ENCODE results near the gene LRRC8A. TPM values are rescaled to one million over a fixed set of nuclear protein-coding genes. Genes with fewer than 3 reads are reported as not detected.

LRRC8A gene
- total RNA-seq, 1 donor from 2014 or later: 93.0 TPM

DNA sequence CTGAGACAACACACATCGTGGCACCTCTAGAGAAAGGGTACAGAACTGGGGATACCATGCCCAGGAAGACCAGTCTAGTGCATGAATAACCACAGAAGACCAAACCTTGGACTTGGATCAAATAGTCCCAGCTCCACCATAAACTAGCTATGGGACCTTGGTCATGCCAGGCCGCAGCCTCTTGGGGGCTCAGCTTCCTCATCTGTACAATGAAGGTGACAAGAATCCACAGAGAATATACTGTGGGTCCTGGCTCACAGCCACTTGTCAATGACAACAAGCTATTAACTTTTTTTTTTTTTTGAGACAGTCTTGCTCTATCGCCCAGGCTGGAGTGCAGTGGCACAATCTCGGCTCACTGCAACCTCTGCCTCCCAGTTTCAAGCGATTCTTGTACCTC, 4.1 kb upstream of the LRRC8A start:
- H3K9me3 Mint-ChIP-seq (ENCODE audit: unreplicated experiment): peaks cover 6% of the 10 kb centered on the region
- H3K27ac Mint-ChIP-seq (ENCODE audit: unreplicated experiment): no peak overlapping the region
- TF ChIP-seq, protein P1, sequence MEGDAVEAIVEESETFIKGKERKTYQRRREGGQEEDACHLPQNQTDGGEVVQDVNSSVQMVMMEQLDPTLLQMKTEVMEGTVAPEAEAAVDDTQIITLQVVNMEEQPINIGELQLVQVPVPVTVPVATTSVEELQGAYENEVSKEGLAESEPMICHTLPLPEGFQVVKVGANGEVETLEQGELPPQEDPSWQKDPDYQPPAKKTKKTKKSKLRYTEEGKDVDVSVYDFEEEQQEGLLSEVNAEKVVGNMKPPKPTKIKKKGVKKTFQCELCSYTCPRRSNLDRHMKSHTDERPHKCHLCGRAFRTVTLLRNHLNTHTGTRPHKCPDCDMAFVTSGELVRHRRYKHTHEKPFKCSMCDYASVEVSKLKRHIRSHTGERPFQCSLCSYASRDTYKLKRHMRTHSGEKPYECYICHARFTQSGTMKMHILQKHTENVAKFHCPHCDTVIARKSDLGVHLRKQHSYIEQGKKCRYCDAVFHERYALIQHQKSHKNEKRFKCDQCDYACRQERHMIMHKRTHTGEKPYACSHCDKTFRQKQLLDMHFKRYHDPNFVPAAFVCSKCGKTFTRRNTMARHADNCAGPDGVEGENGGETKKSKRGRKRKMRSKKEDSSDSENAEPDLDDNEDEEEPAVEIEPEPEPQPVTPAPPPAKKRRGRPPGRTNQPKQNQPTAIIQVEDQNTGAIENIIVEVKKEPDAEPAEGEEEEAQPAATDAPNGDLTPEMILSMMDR (IDR thresholded peaks at IDR 0.05; ENCODE audit: partially characterized antibody, unreplicated experiment): no peak
- H3K4me1 Mint-ChIP-seq (ENCODE audit: low read depth, unreplicated experiment): peaks cover 7% of the 10 kb centered on the region
- no peak for DNase-seq
- H3K27me3 Mint-ChIP-seq (ENCODE audit: unreplicated experiment): peaks cover 8% of the 10 kb centered on the region
- no peak overlapping the region for H3K4me3 Mint-ChIP-seq (ENCODE audit: unreplicated experiment)
- no peaks in the 10 kb centered on the region for H3K36me3 Mint-ChIP-seq (ENCODE audit: unreplicated experiment)

DNA sequence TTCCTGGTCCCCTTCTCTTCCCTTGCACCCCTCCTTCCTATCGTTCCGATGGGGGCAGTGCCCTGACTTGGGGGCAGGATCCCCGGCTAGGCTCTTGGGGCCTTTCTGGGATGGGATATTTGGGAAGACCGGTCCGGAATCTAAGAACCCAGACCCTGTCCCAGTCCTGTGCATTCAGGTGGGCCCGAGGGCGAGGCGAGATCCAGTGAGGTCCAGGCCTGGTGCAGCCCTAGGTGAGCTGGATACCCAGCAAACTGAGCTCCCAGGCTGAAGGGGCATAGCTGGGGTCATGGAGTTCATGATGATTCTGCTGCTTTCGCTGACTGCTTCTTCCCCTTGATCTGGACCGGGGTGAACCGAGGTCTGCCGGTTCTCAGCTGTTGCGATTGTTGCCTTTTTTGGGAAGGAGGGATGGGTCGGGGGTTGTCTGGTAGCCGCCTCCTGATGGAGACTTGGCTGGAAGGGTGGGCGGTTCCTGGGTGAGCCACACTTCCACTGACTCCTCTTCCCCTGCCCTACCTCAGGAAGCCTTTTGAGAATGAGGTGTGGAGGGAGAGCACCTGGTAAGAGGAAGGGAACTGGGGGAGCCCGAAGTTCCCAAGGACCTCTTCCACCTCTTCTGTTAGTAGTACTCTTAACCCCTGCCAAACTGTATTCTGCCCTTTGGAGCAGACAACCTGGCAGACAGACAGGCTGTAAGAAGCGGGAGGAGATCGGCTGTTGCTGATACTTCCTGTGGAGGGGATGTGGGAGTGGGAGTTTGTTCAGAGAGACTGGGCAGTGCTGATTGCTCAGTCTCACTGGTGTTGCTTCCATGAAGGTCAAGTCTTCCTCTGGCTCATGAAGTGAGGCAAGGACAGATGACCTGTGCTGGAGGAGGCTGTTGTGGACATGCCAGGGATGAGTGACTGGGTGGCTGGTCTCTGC, 1.0 kb downstream of the LRRC8A start:
- H3K4me3 Mint-ChIP-seq (ENCODE audit: unreplicated experiment): peak overlapping the region; percentile 99

DNA sequence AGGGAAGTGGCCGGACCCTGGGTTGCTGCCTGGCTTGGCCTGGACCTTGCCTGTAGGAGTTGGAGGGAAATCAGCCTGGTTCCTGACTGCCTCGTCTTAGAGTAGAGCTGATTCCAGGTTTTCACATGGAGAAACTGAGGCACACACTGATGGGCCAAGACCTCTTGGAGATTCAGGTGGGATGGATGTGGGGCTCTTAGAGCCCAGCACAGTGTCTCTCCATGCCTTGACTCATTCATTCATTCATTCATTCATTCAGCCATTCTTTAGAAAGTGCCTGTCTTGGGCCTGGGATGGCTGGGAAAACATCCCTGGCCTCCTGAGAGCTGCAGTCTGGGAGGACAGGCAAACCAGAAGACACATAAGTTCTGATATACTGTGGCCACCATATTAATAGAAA, 2.2 kb downstream of the LRRC8A start:
- H3K36me3 Mint-ChIP-seq (ENCODE audit: unreplicated experiment): peaks cover 6% of the 10 kb centered on the region
- H3K27ac Mint-ChIP-seq (ENCODE audit: unreplicated experiment): no peak overlapping the region
- H3K27me3 Mint-ChIP-seq (ENCODE audit: unreplicated experiment): peaks cover 10% of the 10 kb centered on the region
- DNase-seq: no peak
- H3K4me1 Mint-ChIP-seq (ENCODE audit: low read depth, unreplicated experiment): peaks cover 9% of the 10 kb centered on the region
- TF ChIP-seq, protein P1 (IDR thresholded peaks at IDR 0.05; ENCODE audit: partially characterized antibody, unreplicated experiment): no peak
- peaks cover 11% of the 10 kb centered on the region for H3K9me3 Mint-ChIP-seq (ENCODE audit: unreplicated experiment)
- peak overlapping the region; percentile 55 for H3K4me3 Mint-ChIP-seq (ENCODE audit: unreplicated experiment)

More for the DNA sequence above, 1.0 kb downstream of the LRRC8A start:
- Mint-ChIP-seq H3K27ac (ENCODE audit: unreplicated experiment) (peak overlapping the region; percentile 98), H3K4me1 (ENCODE audit: low read depth, unreplicated experiment) (peaks cover 14% of the 10 kb centered on the region), H3K9me3 (ENCODE audit: unreplicated experiment) (peaks cover 11% of the 10 kb centered on the region), H3K36me3 (ENCODE audit: unreplicated experiment) (peaks cover 6% of the 10 kb centered on the region), H3K27me3 (ENCODE audit: unreplicated experiment) (peaks cover 13% of the 10 kb centered on the region)
- peak; percentile 34 for DNase-seq
- TF ChIP-seq, protein P1 (IDR thresholded peaks at IDR 0.05; ENCODE audit: partially characterized antibody, unreplicated experiment): no peak

DNA sequence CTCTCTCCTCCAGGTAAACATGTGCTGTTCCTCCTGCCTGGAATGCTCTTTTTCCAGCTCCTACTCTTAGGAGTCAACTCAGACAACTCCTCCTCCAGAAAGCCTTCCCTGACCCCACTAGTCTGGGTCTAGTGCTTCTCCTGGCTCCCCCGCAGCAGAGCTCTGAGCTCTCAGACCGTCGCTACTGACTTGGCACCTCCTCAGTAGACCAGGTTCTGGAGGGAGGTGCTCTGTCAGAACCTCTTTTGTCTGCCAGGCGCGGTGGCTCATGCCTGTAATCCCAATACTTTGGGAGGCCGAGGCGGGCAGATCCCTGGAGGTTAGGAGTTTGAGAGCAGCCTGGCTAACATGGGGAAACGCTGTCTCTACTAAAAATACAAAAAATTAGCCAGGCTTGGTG, 3.4 kb downstream of the LRRC8A start:
- Mint-ChIP-seq H3K36me3 (ENCODE audit: unreplicated experiment) (peaks cover 6% of the 10 kb centered on the region), H3K27ac (ENCODE audit: unreplicated experiment) (no peak overlapping the region), H3K4me1 (ENCODE audit: low read depth, unreplicated experiment) (peaks cover 9% of the 10 kb centered on the region), H3K9me3 (ENCODE audit: unreplicated experiment) (peaks cover 11% of the 10 kb centered on the region), H3K4me3 (ENCODE audit: unreplicated experiment) (no peak overlapping the region), H3K27me3 (ENCODE audit: unreplicated experiment) (peaks cover 10% of the 10 kb centered on the region)
- DNase-seq: no peak
- TF ChIP-seq, protein P1 (IDR thresholded peaks at IDR 0.05; ENCODE audit: partially characterized antibody, unreplicated experiment): no peak

DNA sequence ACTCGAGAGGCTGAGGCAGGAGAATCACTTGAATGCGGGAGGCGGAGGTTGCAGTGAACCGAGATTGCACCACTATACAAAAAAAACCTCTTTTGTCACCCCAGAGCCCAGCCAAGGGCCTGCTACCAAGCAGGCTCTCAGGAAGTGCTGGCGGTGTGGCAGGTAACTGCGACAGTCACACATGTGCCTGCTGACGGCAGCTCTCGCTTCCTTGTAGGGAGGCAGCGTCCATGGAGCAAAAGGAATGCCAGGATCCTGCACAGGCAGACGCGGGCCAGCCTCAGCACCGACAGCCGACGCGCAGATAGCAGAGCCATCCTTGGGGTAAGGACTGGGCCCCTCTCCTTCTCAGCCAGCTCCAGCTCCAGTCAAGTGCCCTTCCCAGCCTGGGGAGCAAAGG, 3.9 kb downstream of the LRRC8A start:
- Mint-ChIP-seq H3K4me3 (ENCODE audit: unreplicated experiment) (no peak overlapping the region), H3K9me3 (ENCODE audit: unreplicated experiment) (peaks cover 9% of the 10 kb centered on the region), H3K27me3 (ENCODE audit: unreplicated experiment) (peaks cover 10% of the 10 kb centered on the region), H3K36me3 (ENCODE audit: unreplicated experiment) (peaks cover 6% of the 10 kb centered on the region), H3K27ac (ENCODE audit: unreplicated experiment) (no peak overlapping the region), H3K4me1 (ENCODE audit: low read depth, unreplicated experiment) (peaks cover 8% of the 10 kb centered on the region)
- TF ChIP-seq, protein P1 (IDR thresholded peaks at IDR 0.05; ENCODE audit: partially characterized antibody, unreplicated experiment): no peak
- no peak for DNase-seq
